ENCODE measurements around the gene SNX3. TPM values are rescaled to one million over a fixed set of nuclear protein-coding genes. Genes with fewer than 3 reads are reported as not detected.
"Not testable (repeated sequence)": the region's sequence is repeated elsewhere in the genome, so short reads cannot be mapped to it uniquely, and the experiment has no call there.

SNX3 gene
- total RNA-seq (2014; rRNA removed; shearing (Covaris generic)) = 189 and 209 TPM in 2 replicates

DNA sequence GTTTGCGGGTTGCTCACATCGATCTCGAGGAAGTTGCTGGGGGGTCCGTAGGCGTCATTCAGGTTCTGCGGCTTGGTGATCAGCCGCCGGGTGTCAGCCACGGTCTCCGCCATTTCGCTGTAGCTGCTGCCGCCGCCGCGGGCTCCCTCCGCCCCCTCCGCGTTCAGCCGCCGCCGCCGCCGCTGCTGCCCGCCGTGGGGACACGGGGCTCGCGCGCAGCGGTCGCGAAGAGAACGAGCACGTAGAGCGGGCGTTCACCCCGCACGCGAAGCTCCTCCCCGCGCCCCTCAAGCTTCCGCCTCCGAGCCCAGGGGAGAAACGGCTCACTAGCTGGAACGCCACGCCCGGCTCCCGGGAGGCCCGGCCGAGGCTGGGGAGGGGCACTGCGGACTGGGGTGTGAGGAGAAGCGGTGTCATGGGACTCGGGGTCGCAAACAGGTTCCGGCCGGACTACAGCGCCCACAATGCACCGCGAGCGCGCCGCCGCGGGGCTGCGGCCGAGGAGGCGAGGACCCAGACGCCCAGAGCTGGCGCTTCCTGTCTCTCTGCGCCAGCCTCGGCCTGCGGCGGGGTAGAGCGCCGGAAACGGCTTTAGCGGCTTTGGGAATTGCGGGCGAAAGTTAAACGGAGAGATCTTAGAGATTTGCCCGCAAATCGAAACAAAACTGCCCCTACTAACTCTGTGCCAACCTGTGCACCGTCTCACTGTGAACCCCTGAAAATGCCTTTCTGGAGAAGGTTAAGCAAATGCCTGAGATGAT, at the start of gene SNX3:
TSS of gene SNX3 (minus strand) at position 232 of the 761 bp plus-strand sequence. CDS start at position 113, 119 bp downstream.
- Histone ChIP-seq H3K9me3 (replicated peaks) (no peaks in the 10 kb centered on the region), H3K4me1 (peaks cover 7% of the 10 kb centered on the region), H3K4me3 (peak within 1 kb of the TSS; percentile 84), H3K36me3 (peaks cover 3% of the 10 kb centered on the region; the same call in 1 of the 2 replicates), H3K27ac (peak within 1 kb of the TSS; percentile 65), H3K27me3 (no peaks in the 10 kb centered on the region)
- peak; percentile 95 to 96 for DNase-seq

DNA sequence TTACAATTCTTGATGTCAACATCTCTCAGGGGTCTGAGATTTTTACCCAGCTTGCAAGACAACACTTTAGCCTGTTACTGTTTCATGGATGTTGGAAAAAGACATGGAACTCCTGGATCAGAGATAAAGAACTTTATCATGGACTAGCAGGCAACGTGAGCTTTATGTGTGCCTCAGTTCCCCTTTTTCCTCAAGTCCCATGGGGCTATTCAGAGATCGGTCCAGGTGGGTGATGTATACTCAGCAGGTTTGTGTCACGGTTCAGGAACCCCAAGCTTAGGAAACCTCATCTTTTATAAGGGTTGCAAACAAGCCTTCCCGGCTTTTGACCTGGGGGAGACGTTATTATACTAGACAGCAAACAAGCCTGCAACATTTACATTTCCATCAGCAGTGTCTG, 49.0 kb upstream of the SNX3 start:
- no peaks in the 10 kb centered on the region for H3K36me3 ChIP-seq
- H3K9me3 ChIP-seq (replicated peaks) = no peaks in the 10 kb centered on the region
- no peaks in the 10 kb centered on the region for H3K27me3 ChIP-seq
- H3K27ac ChIP-seq = no peak overlapping the region
- no peaks in the 10 kb centered on the region for H3K4me1 ChIP-seq
- H3K4me3 ChIP-seq = no peak overlapping the region
- no peak for DNase-seq

DNA sequence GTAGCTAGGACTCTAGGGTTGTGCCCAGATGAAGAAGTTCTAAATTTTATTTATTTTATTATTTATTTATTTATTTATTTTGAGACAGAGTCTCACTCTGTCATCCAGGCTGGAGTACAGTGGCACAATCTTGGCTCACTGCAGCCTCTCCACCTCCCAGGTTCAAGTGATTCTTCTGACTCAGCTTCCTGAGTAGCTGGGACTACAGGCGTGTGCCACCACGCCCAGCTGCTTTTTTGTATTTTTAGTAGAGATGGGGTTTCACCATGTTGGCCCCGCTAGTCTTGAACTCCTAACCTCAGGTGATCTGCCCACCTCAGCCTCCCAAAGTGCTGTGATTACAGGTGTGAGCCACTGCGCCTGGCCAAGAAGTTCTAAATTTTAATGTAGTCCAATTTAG, 47.8 kb upstream of the SNX3 start:
- H3K4me1 ChIP-seq; DNase-seq; H3K27ac ChIP-seq; H3K27me3 ChIP-seq; H3K9me3 ChIP-seq (replicated peaks); H3K4me3 ChIP-seq; H3K36me3 ChIP-seq: not testable (repeated sequence)

DNA sequence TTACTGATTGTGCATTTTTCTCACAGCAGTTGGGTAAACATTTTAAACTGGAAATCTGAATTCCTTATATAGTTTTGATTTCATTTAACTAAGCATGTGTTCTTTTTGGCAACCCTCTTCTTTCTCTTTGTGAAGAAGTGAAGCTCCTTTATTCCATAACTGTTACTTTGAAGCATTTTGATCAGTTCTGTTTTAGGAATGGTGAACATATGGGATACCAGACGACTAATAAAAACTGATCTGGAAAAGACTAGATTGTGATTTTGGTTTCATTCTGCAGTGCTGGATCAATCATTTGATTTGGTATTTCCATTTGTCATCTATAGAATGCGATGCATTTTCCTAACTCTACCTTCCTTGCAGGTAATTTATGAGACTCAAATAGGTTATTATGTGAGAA, 43.8 kb upstream of the SNX3 start:
- H3K27me3 ChIP-seq = no peaks in the 10 kb centered on the region
- DNase-seq = no peak
- no peak overlapping the region for H3K27ac ChIP-seq
- H3K36me3 ChIP-seq = no peaks in the 10 kb centered on the region
- no peaks in the 10 kb centered on the region for H3K4me1 ChIP-seq
- H3K4me3 ChIP-seq = no peak overlapping the region
- no peaks in the 10 kb centered on the region for H3K9me3 ChIP-seq (replicated peaks)

DNA sequence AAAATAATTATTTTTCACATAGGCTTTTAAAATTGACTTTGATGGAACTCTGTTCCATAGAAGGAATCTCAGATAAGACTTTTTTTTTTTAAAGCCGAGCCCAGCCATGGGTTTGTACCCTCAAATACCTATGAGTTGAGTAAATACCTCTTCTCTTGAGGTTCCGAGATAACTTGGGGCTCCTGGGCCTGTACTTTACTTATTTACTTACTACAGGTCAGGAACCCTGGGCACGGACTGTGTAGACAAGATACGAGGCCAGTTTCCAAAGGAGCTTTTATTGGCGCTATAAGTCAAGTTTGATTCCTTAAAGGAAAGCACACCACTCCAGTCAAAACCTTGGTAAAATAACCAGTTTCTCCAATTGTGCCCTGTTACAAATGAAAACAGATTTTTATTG, 41.5 kb upstream of the SNX3 start:
- no peak overlapping the region for H3K4me3 ChIP-seq
- H3K4me1 ChIP-seq = no peaks in the 10 kb centered on the region
- no peaks in the 10 kb centered on the region for H3K9me3 ChIP-seq (replicated peaks)
- no peaks in the 10 kb centered on the region for H3K36me3 ChIP-seq
- DNase-seq = no peak
- H3K27me3 ChIP-seq = no peaks in the 10 kb centered on the region
- no peak overlapping the region for H3K27ac ChIP-seq

DNA sequence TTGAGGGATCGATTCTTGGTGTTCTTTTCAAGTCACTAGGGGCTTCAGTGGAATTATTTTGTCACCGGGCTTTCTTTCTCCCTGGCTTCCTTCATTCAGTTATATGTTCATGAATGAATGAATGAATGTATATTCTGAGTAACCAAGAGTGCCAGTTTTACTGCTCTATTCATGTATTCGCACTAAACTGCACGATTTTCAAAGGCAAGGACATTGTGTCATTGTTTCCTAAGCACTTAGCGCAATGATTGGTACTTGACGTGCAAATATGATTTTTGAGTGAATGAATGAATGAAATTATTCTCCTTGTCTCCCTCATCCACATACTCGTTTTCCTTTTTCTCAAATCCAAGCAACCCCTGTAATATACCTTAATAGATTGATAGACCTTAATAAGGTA, 34.8 kb upstream of the SNX3 start:
- Histone ChIP-seq H3K36me3 (no peaks in the 10 kb centered on the region), H3K4me3 (peak overlapping the region; percentile 80), H3K27me3 (no peaks in the 10 kb centered on the region), H3K4me1 (peaks cover 4% of the 10 kb centered on the region; the same call in 1 of the 2 replicates), H3K9me3 (replicated peaks) (no peaks in the 10 kb centered on the region), H3K27ac (peak overlapping the region; percentile 83)
- no peak for DNase-seq

DNA sequence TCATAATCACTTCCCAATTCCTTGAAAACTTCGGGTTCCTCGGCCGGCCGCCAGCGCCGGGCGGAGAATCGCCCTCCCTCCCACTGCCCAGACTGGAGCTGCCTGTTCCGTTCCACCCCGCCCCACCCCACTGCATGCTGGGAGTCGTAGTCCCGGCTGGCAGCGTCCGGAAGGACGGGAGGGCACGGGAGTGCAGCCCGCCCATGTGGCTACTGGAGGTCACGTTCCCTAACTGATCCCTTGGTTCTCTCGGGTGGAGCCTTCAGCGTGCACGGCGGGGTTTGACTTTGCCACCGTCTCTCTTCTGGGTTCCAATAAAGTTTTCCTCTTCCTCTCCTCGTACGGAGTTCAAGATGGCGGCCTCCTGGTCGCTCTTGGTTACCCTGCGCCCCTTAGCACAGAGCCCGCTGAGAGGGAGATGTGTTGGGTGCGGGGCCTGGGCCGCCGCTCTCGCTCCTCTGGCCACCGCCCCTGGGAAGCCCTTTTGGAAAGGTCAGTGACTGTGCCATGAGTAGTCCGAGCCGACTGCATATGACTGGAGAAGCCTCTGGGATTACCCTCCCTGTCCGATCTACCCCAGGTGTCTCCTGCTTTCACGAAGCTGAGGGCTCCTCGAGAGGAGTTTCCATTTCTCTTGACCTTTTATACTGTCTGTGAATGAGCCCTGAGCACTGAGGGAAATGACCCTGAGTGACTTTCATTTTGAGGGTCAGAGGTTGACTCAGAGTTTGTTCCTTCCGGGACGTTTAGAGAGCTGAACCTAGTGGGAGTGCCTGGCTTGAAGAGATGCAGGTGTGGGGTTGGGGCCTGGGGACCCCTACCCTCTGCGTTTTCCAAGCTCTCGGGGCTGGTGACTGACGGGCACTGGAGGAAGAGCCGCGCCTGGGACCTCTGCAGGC, 34.1 kb upstream of the SNX3 start, which contains the start of gene AFG1L:
TSS of gene AFG1L (plus strand) at position 328 of the 899 bp plus-strand sequence. CDS start at position 354, 26 bp downstream.
- peak; percentile 90 to 94 for DNase-seq
- peak within 1 kb of the TSS; percentile 83 for H3K27ac ChIP-seq
- peak within 1 kb of the TSS; percentile 80 for H3K4me3 ChIP-seq
- H3K4me1 ChIP-seq = peaks cover 4% of the 10 kb centered on the region; the same call in 1 of the 2 replicates
- no peaks in the 10 kb centered on the region for H3K27me3 ChIP-seq
- no peaks in the 10 kb centered on the region for H3K36me3 ChIP-seq
- H3K9me3 ChIP-seq (replicated peaks) = no peaks in the 10 kb centered on the region

DNA sequence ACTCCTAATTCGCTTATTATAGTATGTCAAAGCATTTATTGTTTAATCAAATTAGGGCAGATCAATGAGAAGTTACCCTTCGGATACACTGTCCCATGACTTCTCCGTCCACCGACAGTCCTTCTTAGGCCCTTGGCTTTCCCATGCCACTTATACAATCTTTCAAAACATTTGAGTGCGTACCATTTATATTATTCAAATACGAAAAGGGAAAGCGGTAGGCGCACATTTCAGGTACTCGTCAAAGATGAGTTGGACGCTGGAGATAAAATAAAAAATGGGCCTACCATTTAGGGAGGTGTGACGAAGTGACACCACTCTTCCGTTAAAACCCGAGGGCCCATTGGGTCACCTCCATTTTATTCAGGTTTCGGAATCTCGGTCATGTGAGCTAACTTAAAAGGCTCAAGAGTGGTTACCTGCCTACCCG, 33.5 kb upstream of the SNX3 start:
- H3K27me3 ChIP-seq = no peaks in the 10 kb centered on the region
- DNase-seq = no peak

DNA sequence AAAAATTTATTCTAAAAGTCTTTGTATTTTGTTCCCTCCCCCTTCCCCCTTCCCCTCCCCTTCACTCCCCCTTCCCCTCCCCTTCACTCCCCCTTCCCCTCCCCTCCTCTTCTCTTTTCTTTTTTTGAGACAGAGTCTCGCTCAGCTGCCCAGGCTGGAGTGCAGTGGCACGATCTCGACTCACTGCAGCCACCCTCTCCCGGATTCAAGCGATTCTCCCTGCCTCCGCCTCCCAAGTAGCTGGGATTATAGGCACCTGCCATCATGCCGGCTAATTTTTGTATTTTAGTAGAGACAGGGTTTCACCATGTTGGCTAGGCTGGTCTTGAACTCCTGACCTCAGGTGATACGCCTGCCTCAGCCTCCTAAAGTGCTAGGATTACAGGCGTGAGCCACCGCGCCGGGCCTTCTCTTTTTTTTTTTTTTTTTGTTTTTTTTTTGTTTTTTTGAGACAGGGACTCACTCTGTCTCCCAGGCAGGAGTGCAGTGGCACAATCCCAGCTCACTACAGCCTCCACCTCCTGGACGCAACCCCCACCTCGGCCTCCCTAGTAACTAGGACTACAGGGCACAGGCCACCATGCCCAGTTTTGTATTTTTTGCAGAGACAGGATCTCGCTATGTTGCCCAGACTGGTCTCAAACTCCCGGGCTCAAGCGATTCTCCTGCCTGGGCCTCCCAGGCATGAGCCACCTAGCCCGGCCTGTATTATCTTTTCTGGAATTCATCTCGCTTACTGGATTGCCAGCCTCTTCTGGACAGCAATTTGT, 32.9 kb upstream of the SNX3 start:
- H3K27ac ChIP-seq = peak overlapping the region; percentile 83

More for the DNA sequence above, 33.5 kb upstream of the SNX3 start:
- peak overlapping the region; percentile 80 for H3K4me3 ChIP-seq
- H3K9me3 ChIP-seq (replicated peaks) = no peaks in the 10 kb centered on the region
- peak overlapping the region; percentile 83 for H3K27ac ChIP-seq
- H3K4me1 ChIP-seq = peaks cover 4% of the 10 kb centered on the region; the same call in 1 of the 2 replicates
- H3K36me3 ChIP-seq = no peaks in the 10 kb centered on the region

DNA sequence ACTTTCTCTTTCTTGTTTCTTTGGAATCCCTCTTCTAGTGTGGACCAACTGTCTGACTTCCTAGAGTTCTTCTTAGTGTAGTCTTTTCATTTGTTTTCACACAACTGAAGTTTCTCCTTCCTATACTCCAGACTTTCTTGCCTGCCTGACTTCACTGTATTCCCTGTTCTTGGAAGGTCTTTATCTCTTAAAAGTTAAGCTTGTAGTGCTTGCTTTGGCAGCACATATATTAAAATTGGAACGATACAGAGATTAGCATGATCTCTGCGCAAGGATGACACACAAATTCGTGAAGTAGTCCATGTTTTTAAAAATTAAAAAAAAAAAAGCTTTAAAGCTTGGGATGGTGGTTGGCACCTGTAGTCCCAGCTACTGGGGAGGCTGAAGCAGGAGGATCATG, 31.7 kb upstream of the SNX3 start:
- H3K27me3 ChIP-seq; H3K36me3 ChIP-seq; H3K4me3 ChIP-seq; DNase-seq; H3K27ac ChIP-seq; H3K4me1 ChIP-seq; H3K9me3 ChIP-seq (replicated peaks): not testable (repeated sequence)

More for the DNA sequence above, 32.9 kb upstream of the SNX3 start:
- Histone ChIP-seq H3K36me3 (no peaks in the 10 kb centered on the region), H3K27me3 (no peaks in the 10 kb centered on the region), H3K4me1 (peaks cover 4% of the 10 kb centered on the region; the same call in 1 of the 2 replicates), H3K9me3 (replicated peaks) (no peaks in the 10 kb centered on the region), H3K4me3 (peak overlapping the region; percentile 80)
- peak; percentile 17 to 46 for DNase-seq

DNA sequence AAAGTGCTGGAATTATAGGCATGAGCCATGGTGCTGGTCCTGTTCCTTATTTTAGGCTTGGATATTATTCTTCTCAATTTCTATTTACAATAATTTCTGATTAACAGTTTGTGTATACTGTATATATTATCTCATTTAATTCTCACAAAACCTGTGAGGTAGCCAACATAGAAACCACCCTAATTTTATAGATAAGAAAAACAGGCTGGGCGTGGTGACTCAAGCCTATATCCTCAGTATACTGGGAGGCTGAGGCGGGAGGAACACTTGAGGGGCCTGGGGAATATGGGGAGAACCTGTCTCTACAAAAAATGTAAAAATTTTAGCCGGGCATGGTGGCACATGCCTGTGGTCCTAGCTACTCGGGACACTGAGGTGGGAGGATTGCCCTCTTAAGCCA, 30.3 kb upstream of the SNX3 start:
- DNase-seq = no peak
- H3K4me1 ChIP-seq = peaks cover 4% of the 10 kb centered on the region; the same call in 1 of the 2 replicates
- H3K27me3 ChIP-seq = no peaks in the 10 kb centered on the region
- H3K9me3 ChIP-seq (replicated peaks) = no peaks in the 10 kb centered on the region
- no peak overlapping the region for H3K4me3 ChIP-seq
- H3K27ac ChIP-seq = no peak overlapping the region
- H3K36me3 ChIP-seq = no peaks in the 10 kb centered on the region

DNA sequence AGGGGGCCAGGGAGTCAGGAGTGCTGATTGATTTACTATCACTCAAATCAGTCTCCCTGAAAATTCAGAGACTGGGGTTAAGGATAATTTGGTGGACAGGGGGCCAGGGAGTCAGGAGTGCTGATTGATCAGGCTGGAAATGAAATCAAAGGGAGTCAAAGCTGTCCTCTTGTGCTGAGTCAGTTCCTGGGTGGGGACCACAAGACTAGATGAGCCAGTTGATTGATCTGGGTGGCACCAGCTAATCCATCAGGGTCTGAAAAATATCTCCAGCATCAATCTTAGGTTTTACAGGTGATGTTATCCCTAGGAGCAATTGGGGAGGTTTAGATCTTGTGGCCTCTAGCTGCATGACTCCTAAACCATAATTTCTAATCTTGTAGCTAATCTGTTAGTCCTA, 27.9 kb upstream of the SNX3 start:
- Histone ChIP-seq H3K27ac (no peak overlapping the region), H3K9me3 (replicated peaks) (no peaks in the 10 kb centered on the region), H3K4me1 (no peaks in the 10 kb centered on the region), H3K4me3 (no peak overlapping the region), H3K27me3 (no peaks in the 10 kb centered on the region), H3K36me3 (no peaks in the 10 kb centered on the region)
- no peak for DNase-seq

DNA sequence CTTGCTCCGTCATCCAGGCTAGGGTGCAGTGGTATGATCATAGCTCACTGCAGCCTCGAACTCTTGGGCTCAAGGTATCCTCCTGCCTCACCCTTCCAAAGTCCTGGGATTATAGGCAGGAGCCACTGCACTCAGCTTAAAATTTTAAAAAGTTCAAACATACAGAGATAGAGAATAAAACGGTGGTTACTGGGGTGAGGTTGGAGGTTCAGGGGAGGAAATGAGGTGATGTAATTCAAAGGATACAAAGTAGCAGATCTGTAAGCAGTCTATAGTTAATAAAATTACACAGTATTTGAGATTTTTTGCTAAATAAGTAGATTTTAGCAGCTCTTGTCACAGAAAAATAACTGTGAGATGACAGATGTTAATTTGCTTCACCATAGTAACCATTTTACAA, 26.5 kb upstream of the SNX3 start:
- Histone ChIP-seq H3K4me1 (no peaks in the 10 kb centered on the region), H3K4me3 (no peak overlapping the region), H3K36me3 (no peaks in the 10 kb centered on the region), H3K27me3 (no peaks in the 10 kb centered on the region), H3K9me3 (replicated peaks) (no peaks in the 10 kb centered on the region), H3K27ac (no peak overlapping the region)
- DNase-seq = no peak

DNA sequence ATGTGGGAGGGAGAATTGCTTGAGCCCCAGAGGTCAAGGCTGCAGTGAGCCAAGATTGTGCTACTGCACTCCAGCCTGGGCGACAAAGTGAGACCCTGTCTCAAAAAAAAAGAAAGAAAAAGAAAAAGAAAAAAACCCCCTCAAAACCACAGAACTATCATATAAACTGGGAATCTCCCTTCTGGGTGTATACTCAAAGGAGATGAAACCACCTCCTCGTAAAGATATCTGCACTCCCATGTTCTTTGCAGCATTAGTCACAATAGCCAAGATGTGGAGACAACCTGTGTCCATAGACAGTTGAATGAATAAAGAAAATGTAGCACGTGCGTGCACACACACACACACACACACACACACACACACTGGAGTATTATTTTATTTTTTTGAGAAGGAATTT, 25.5 kb upstream of the SNX3 start:
- H3K27ac ChIP-seq = no peak overlapping the region
- H3K36me3 ChIP-seq = no peaks in the 10 kb centered on the region
- H3K4me1 ChIP-seq = no peaks in the 10 kb centered on the region
- H3K4me3 ChIP-seq = no peak overlapping the region
- DNase-seq = no peak
- H3K9me3 ChIP-seq (replicated peaks) = no peaks in the 10 kb centered on the region
- H3K27me3 ChIP-seq = no peaks in the 10 kb centered on the region

All from SJCRH30 (cell line).